T follicular helper cell (primary cell): ENCODE results near the gene PNPLA5.

Source experiments
- DNase-seq: peaks from one replicate; pipeline ENCODE4 v3.0.0-alpha.2; 2020; ENCODE audit warnings: low read depth

The PNPLA5 gene

DNA sequence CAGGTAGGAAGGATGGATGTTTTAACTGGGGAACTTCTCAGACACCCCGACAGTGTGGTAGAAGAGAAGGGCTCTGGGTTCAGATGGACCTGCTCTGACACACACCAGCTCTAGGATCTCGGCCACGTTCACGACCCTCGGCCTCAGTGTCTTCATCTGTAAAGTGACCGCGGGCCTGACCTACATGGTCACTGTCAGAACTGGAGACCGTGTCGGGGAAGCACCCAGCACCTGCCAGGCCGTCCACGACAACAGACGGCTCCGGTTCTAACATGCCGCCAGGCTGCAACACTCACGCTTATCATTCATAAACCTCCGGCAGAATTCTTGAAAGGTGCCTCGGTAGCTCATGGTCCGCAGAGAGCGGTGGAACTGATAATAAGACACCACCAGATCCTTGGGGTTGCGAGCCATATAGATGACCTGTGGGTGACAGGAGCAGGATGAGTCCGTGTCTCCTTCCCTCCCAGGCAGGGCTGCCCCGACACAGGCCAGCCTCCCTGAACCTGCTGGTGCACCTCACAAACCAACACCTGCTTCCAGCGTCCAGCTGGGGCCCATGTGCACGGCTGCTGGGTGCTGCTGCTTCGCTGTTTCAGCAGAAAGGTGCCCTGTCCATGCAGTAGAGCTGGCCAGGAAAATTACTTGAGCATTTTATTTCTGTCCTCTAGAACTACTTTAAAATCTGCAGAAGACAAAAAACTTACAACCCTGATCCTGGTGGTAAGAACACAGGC is 53.1 kb downstream of the PNPLA5 start:
- DNase-seq = no peak

DNA sequence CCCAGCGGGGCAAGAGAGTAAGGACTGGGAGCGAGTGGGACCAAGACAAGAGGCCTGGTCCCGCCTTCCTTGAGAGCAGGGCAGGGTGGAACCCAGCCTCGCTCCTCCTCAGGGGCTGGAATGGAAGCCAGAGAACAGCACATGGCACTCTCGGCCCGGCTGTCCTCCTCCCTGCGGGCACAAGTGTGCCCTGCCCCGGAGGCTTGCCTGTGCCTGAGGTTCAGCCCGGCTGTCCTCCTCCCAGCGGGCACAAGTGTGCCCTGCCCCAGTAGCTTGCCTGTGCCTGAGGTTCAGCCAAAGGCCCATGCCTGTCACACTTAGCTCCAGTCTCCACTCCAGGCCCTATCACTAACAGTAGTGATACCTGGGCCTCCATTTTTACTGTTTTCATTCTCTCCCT is 53.7 kb downstream of the PNPLA5 start:
- DNase-seq = no peak

DNA sequence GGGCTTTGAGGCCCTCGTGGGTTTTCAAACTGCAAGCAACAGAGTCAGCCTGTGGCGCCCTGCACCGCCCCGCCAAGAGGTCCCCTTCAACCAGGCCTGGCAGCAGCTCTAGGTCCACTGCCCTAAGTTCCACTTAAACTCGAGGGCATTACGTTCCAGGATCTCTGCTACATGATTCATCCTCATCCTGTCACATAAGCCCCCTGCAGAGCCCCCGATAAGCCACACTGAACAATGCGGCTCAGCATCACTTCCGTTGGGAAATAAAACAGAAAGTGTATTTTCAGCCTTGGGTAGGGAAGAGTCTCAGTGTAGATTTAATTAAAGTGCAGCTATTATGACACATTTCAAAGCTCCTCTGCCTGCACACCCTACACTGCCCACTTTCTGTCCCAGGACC is 54.1 kb downstream of the PNPLA5 start:
- no peak for DNase-seq

GRCh38 chr22:43835736-43836135 is 56.1 kb downstream of the PNPLA5 start:
- DNase-seq = no peak

GRCh38 chr22:43835166-43835565 is 56.6 kb downstream of the PNPLA5 start:
- DNase-seq = no peak

DNA sequence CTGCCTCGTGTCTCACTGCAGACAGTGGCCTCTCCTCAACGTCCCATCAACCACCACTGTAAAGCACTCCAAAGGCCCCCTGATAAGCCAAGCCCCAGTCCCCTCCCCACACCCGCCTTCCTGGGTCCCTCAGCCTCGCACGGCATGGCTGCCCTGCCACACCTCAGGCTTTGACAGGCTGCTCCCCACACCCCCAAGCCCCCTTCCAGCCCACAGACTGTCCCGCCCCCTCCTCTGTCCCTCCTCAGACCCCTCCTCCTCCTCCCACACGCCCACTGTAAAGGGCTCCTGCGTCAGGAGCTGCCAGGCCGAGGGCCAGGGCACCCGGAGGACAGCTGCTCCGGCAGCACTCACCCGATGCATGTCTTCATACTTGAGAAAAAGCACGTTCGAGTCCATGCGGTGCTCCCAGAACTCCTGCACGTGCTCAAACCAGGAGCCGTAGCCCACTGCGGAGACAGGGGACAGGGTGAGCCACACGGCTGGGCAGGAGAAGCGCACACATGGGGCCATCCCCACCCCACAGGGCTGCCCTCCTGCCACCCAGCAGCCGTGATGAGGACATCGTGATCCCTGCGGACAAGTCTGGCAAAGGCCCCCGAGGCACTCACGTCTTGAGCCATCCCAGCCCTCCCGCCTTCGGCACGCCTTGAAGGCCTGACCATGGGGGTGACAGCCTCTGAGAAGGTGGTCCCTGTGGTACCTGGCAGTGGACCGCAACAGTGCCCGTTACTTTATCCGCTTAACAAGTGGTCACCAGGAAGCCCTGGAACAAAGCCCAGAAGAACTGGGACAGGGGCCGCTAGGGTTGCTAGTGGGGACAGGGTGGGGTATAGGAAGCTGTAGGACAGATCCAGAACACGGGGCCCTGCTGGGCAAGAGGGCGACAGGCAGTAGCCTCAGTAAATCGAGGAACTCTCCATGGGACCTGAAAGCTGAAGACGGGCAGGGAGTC is 58.2 kb downstream of the PNPLA5 start:
- no peak for DNase-seq

DNA sequence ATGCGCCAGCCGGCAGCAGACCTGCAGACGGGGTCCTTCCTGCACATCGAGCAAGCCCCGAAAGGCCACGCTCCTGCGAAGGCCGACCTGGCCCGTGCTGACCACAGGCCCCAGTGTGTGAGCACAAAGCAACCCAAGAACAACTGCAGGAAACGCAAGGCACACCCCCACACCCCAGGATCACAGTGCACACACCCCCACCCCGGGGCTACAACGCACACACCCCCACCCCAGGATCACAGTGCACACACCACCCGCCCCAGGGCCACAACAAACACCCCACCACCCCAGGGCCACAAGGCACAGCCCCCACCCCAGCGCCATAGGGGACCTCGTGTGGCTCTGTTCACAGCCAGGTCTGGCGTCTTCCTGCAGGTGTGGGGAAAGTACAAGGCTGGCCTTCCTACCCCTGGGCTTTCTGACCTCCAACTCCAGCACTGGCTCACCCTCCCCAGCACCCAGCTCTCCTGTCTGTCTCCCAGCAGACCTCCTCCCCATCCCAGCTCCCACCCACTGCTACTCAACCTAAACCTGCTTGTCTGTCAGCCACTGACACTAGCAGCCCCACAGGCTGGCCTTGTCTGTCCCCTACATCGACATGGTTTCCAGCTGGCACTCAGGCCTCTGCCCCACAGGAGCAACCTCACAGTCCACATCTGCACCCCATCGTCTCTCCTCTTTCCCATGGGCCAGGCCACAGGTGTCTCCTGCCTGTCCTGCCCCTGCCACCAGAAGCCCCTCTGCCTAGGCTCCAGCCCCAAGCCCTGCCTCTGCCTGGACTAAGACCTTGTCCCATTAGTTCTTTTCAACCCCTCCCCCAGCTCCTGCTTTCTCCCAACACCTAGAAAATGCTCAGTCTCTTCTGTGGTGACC is 59.2 kb downstream of the PNPLA5 start:
- no peak for DNase-seq

DNA sequence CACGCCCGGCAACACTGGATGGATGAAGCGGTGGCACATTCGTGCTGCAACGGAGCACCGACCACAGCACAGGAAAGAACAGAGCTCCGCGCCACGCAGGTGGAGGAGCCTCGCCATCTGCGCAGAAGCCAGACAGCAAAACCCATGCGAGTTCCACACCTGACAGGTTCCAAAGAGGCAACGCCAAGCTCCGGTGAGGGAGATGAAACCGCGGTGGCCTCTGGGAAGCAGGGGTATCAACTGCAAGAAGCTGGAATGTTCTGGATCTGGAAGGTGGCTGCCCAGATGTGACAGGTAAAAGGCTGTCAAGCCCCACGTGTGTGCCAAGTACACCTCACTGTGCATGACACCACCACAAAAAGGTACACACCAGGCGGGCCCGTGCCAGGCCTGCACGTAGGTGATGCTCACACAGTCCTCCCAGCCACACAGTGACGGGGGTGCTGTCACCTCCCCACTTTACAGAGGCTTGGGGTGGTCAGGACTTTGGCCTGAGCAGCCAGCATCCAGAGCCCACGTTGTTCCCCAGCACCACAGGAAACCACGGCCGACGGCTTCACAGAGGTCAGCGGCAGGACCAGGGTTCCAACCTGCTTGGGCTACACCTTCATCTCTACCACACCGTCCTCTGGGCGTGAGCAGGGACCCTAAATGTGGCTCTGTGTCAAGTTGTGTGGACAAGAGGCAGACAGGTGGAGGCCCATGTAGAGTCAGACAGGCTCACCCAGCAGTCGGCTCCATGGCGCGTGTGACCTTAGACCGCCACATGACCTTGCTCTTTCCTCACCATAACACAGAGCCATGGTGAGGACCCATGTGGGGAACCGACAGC is 60.0 kb downstream of the PNPLA5 start:
- DNase-seq = no peak

DNA sequence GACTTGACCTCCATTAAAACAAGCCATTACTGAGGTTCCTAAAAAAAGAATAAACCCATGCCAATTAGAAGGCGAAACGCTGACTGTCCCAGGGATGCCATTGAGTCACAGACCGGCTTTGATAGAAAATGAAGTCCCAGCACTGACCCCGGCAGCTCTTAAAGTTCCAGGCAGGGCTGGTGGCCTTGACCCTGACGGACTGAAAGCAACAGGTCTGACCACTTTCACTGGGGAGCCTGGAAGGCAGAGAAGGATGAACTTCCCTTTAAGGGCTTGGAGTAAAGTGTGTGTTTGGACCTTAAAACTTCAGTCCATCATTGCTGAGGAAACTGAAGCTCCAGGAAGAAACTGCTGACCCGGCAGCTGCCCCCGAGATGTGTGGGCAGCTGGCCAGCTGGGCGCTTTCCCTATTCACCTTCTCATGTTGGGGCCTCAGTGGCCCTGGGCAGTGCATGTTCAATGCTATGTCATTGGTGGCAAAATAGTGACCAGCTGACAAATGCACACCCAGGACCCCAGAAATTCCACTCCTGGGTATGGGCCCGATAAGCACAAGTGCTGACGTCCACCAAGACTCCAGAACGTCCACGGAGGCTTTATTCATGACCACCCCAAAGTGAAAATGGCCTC is 60.8 kb downstream of the PNPLA5 start:
- no peak for DNase-seq

GRCh38 chr22:43829904-43830851 is 61.6 kb downstream of the PNPLA5 start:
- no peak for DNase-seq
